ENCODE data around the gene HOXC10.

Gene HOXC10

GRCh38 chr12:53963434-53964314, 21.3 kb upstream of the HOXC10 start:
- TF ChIP-seq TAF1 (IDR thresholded peaks at IDR 0.05; ENCODE audit: low read depth, low read length) (no peak), POLR2AphosphoS5 (IDR thresholded peaks at IDR 0.05; ENCODE audit: low read depth, low read length) (no peak), POU2F2 (IDR thresholded peaks at IDR 0.05; ENCODE audit: low read depth, low read length) (no peak), SPI1 (IDR thresholded peaks at IDR 0.05; ENCODE audit: low read depth, low read length) (no peak), PAX5 (IDR thresholded peaks at IDR 0.05; ENCODE audit: insufficient read depth, low read length, severe bottlenecking) (no peak), POLR2A (IDR thresholded peaks at IDR 0.05; ENCODE audit: low read depth, low read length) (no peak)
- DNase-seq (ENCODE audit: insufficient read length, low spot score): no peak
- no peak for FAIRE-seq

- TF ChIP-seq POLR2AphosphoS5 (IDR thresholded peaks at IDR 0.05; ENCODE audit: low read depth, low read length) (no peak), TAF1 (IDR thresholded peaks at IDR 0.05; ENCODE audit: low read depth, low read length) (no peak), POLR2A (IDR thresholded peaks at IDR 0.05; ENCODE audit: low read depth, low read length) (no peak), SPI1 (IDR thresholded peaks at IDR 0.05; ENCODE audit: low read depth, low read length) (no peak), PAX5 (IDR thresholded peaks at IDR 0.05; ENCODE audit: insufficient read depth, low read length, severe bottlenecking) (no peak), POU2F2 (IDR thresholded peaks at IDR 0.05; ENCODE audit: low read depth, low read length) (no peak)
- DNase-seq (ENCODE audit: insufficient read length, low spot score) (no peak), FAIRE-seq (no peak)
Observed at GRCh38 chr12:53964315-53964713, 20.6 kb upstream of the HOXC10 start.

GRCh38 chr12:53965281-53966084, 19.5 kb upstream of the HOXC10 start:
- no peak for FAIRE-seq

GRCh38 chr12:53966085-53966384, 18.9 kb upstream of the HOXC10 start:
- DNase-seq (ENCODE audit: insufficient read length, low spot score) (no peak), FAIRE-seq (no peak)
- TF ChIP-seq PAX5 (IDR thresholded peaks at IDR 0.05; ENCODE audit: insufficient read depth, low read length, severe bottlenecking) (no peak), POLR2A (IDR thresholded peaks at IDR 0.05; ENCODE audit: low read depth, low read length) (no peak), POLR2AphosphoS5 (IDR thresholded peaks at IDR 0.05; ENCODE audit: low read depth, low read length) (no peak), POU2F2 (IDR thresholded peaks at IDR 0.05; ENCODE audit: low read depth, low read length) (no peak), TAF1 (IDR thresholded peaks at IDR 0.05; ENCODE audit: low read depth, low read length) (no peak)

More at GRCh38 chr12:53965281-53966084, 19.5 kb upstream of the HOXC10 start:
- TF ChIP-seq PAX5 (IDR thresholded peaks at IDR 0.05; ENCODE audit: insufficient read depth, low read length, severe bottlenecking): no peak
- DNase-seq (ENCODE audit: insufficient read length, low spot score): no peak

- no peak for DNase-seq (ENCODE audit: insufficient read length, low spot score)
- TF ChIP-seq POLR2AphosphoS5 (IDR thresholded peaks at IDR 0.05; ENCODE audit: low read depth, low read length) (no peak), POLR2A (IDR thresholded peaks at IDR 0.05; ENCODE audit: low read depth, low read length) (no peak), SPI1 (IDR thresholded peaks at IDR 0.05; ENCODE audit: low read depth, low read length) (no peak), POU2F2 (IDR thresholded peaks at IDR 0.05; ENCODE audit: low read depth, low read length) (no peak), PAX5 (IDR thresholded peaks at IDR 0.05; ENCODE audit: insufficient read depth, low read length, severe bottlenecking) (no peak), TAF1 (IDR thresholded peaks at IDR 0.05; ENCODE audit: low read depth, low read length) (no peak)
- FAIRE-seq: no peak
Observed at GRCh38 chr12:53966385-53967133, 18.4 kb upstream of the HOXC10 start.

- TF ChIP-seq POU2F2 (IDR thresholded peaks at IDR 0.05; ENCODE audit: low read depth, low read length) (no peak), POLR2A (IDR thresholded peaks at IDR 0.05; ENCODE audit: low read depth, low read length) (no peak), TAF1 (IDR thresholded peaks at IDR 0.05; ENCODE audit: low read depth, low read length) (no peak), PAX5 (IDR thresholded peaks at IDR 0.05; ENCODE audit: insufficient read depth, low read length, severe bottlenecking) (no peak), SPI1 (IDR thresholded peaks at IDR 0.05; ENCODE audit: low read depth, low read length) (no peak), POLR2AphosphoS5 (IDR thresholded peaks at IDR 0.05; ENCODE audit: low read depth, low read length) (no peak)
- no peak for DNase-seq (ENCODE audit: insufficient read length, low spot score)
- FAIRE-seq: no peak
Observed at GRCh38 chr12:53967421-53967925, 17.5 kb upstream of the HOXC10 start.

GRCh38 chr12:53968214-53969127, 16.5 kb upstream of the HOXC10 start:
- no peak for TF ChIP-seq TAF1 (IDR thresholded peaks at IDR 0.05; ENCODE audit: low read depth, low read length)
- no peak for TF ChIP-seq PAX5 (IDR thresholded peaks at IDR 0.05; ENCODE audit: insufficient read depth, low read length, severe bottlenecking)
- no peak for TF ChIP-seq POLR2A (IDR thresholded peaks at IDR 0.05; ENCODE audit: low read depth, low read length)
- no peak for TF ChIP-seq SPI1 (IDR thresholded peaks at IDR 0.05; ENCODE audit: low read depth, low read length)
- FAIRE-seq (no peak), DNase-seq (ENCODE audit: insufficient read length, low spot score) (no peak)

GRCh38 chr12:53969588-53970259, 15.2 kb upstream of the HOXC10 start:
- FAIRE-seq (no peak), DNase-seq (ENCODE audit: insufficient read length, low spot score) (no peak)
- TF ChIP-seq POLR2A (IDR thresholded peaks at IDR 0.05; ENCODE audit: low read depth, low read length) (no peak), TAF1 (IDR thresholded peaks at IDR 0.05; ENCODE audit: low read depth, low read length) (no peak), SPI1 (IDR thresholded peaks at IDR 0.05; ENCODE audit: low read depth, low read length) (no peak), POLR2AphosphoS5 (IDR thresholded peaks at IDR 0.05; ENCODE audit: low read depth, low read length) (no peak), POU2F2 (IDR thresholded peaks at IDR 0.05; ENCODE audit: low read depth, low read length) (no peak), PAX5 (IDR thresholded peaks at IDR 0.05; ENCODE audit: insufficient read depth, low read length, severe bottlenecking) (no peak)

Data from GM12891 (cell line).